Measurements from ENCODE around the gene MAPK8IP2.

GRCh38 chr22:50563413-50564160 lies 37.0 kb upstream of the MAPK8IP2 start:
- TF ChIP-seq POLR2A (IDR thresholded peaks at IDR 0.05), result no peak
- no peak for TF ChIP-seq CTCF (IDR thresholded peaks at IDR 0.05)

Data from right lobe of liver (tissue), 4 donors.